CD4-positive, CD25-positive, alpha-beta regulatory T cell (primary cell): ENCODE results near the gene PHIP. TPM values are rescaled to one million over a fixed set of nuclear protein-coding genes. Genes with fewer than 3 reads are reported as not detected.
A peak's percentile ranks its signal among the peaks of the same experiment; 100 is the strongest.

Source experiments
- ATAC-seq, 2 donors: fragments of 150-1000 bp; cut with Tn5 transposase; one replicate each; pipeline ENCODE4 v1.10.0; 2021; ENCODE audit warnings: low read depth in 2 of 2, moderate number of reproducible peaks in 2 of 2, moderate library complexity in 1 of 2
- DNase-seq, 3 donors: peaks; one replicate each; pipeline versions ENCODE4 v3.0.0 to v3.0.0-alpha.2; 2012 to 2022; ENCODE audit warnings: mixed read lengths in 1 of 3
- H3K27ac ChIP-seq: one replicate; pipeline ENCODE4 v1.7.0; 2013; ENCODE audit warnings: mild to moderate bottlenecking, low read length; ENCODE audit not compliant: insufficient read depth, poor library complexity, severe bottlenecking
- H3K27me3 ChIP-seq: one replicate; pipeline ENCODE4 v1.7.0; 2013; ENCODE audit warnings: low read length; ENCODE audit not compliant: control insufficient read depth, insufficient read depth
- H3K36me3 ChIP-seq: one replicate; pipeline ENCODE4 v1.7.0; 2013; ENCODE audit warnings: mild to moderate bottlenecking, low read length, moderate library complexity; ENCODE audit not compliant: control insufficient read depth, insufficient read depth
- H3K4me1 ChIP-seq: 2 replicates; pipeline ENCODE4 v1.7.0; 2013; ENCODE audit warnings: mild to moderate bottlenecking, low read length; ENCODE audit not compliant: insufficient read depth, control insufficient read depth, poor library complexity, severe bottlenecking
- H3K4me3 ChIP-seq: one replicate; pipeline ENCODE4 v1.7.0; 2013; ENCODE audit warnings: low read depth, mild to moderate bottlenecking, low read length, moderate library complexity
- H3K9me3 ChIP-seq, 2 experiments: 1 replicate in 1 of 2; 2 replicates in 1 of 2; pipeline ENCODE4 v1.7.0; 2013; ENCODE audit warnings: low read length in 2 of 2, mild to moderate bottlenecking in 1 of 2, moderate library complexity in 1 of 2; ENCODE audit not compliant: control insufficient read depth in 2 of 2
- H3K27ac Mint-ChIP-seq, 3 donors: one replicate each; pipeline ENCODE4 v1.8.0; 2020 to 2022; ENCODE audit warnings: mild to moderate bottlenecking in 3 of 3, mixed read lengths in 3 of 3, moderate library complexity in 2 of 3
- H3K27me3 Mint-ChIP-seq: one replicate; pipeline ENCODE4 v1.8.0; 2022; ENCODE audit warnings: mild to moderate bottlenecking, mixed read lengths
- H3K36me3 Mint-ChIP-seq: one replicate; pipeline ENCODE4 v1.8.0; 2020; ENCODE audit warnings: mixed read lengths
- H3K4me1 Mint-ChIP-seq, 4 donors: one replicate each; pipeline ENCODE4 v1.8.0; 2020 to 2022; ENCODE audit warnings: mixed read lengths in 4 of 4, mild to moderate bottlenecking in 1 of 4
- H3K4me3 Mint-ChIP-seq, 4 donors: one replicate each; pipeline ENCODE4 v1.8.0; 2020 to 2022; ENCODE audit warnings: mild to moderate bottlenecking in 4 of 4, mixed read lengths in 4 of 4, moderate library complexity in 3 of 4
- H3K9me3 Mint-ChIP-seq, 7 donors: one replicate each; pipeline ENCODE4 v1.8.0; 2020 to 2022; ENCODE audit warnings: mixed read lengths in 7 of 7, mild to moderate bottlenecking in 3 of 7, moderate library complexity in 2 of 7
- polyA plus RNA-seq, 4 donors: library from polyadenylated mRNA; unstranded; fragments of 300-500 nt; fragmentation: Illumina TruSeq; gene quantifications; one replicate each; pipeline ENCODE4 v1.2.3, GENCODE V29; 2021
- total RNA-seq: library from RNA; stranded (reverse); gene quantifications from one replicate; pipeline ENCODE4 v1.2.3, GENCODE V29; 2022

PHIP gene
- total and polyA plus RNA-seq, 5 donors from 2014 or later = 12.0 to 57.0 (median 13.7) TPM

GRCh38 chr6:78952362-78952761 lies 125.7 kb downstream of the PHIP start:
- ATAC-seq (no peak), DNase-seq (no peak)
- Histone ChIP-seq H3K27me3 (no peaks in the 10 kb centered on the region), H3K9me3 (peaks cover 10 to 13% of the 10 kb centered on the region in 2 experiments), H3K4me1 (no peaks in the 10 kb centered on the region), H3K27ac (no peak overlapping the region), H3K36me3 (peaks cover 90% of the 10 kb centered on the region), H3K4me3 (no peak overlapping the region)
- peaks cover 75% of the 10 kb centered on the region for H3K36me3 Mint-ChIP-seq
- no peak overlapping the region for H3K27ac Mint-ChIP-seq
- peaks cover 0 to 11% (median 3%) of the 10 kb centered on the region in 4 donors for H3K4me1 Mint-ChIP-seq
- peaks cover 4 to 24% (median 6%) of the 10 kb centered on the region in 7 donors for H3K9me3 Mint-ChIP-seq
- no peak overlapping the region for H3K4me3 Mint-ChIP-seq
- no peaks in the 10 kb centered on the region for H3K27me3 Mint-ChIP-seq

DNA sequence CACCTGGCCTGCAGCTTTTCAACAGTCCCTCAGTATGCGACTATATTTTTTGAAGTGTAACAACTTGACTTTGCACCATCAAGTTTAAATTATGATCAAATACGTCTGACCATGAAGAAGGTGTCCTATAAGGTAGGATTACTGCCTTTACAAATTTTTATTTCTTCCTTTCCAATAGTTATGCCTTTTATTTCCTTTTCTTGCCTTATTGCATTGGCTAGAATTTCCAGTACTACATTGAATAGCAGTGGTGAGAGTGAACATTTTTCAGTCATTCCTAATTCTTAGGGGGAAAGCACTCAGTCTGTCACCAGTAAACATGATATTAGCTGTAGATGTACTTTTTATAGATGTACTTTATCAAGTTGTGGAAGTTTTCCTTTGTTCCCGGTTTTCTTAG lies 129.3 kb downstream of the PHIP start:
- Histone ChIP-seq H3K4me1 (no peaks in the 10 kb centered on the region), H3K27ac (no peak overlapping the region), H3K36me3 (peaks cover 97% of the 10 kb centered on the region), H3K4me3 (no peak overlapping the region), H3K27me3 (no peaks in the 10 kb centered on the region), H3K9me3 (peaks cover 10 to 13% of the 10 kb centered on the region in 2 experiments)
- ATAC-seq (no peak), DNase-seq (no peak)
- peaks cover 0 to 11% (median 5%) of the 10 kb centered on the region in 4 donors for H3K4me1 Mint-ChIP-seq
- H3K9me3 Mint-ChIP-seq = peaks cover 4 to 24% (median 7%) of the 10 kb centered on the region in 7 donors
- H3K27ac Mint-ChIP-seq = no peak overlapping the region
- H3K4me3 Mint-ChIP-seq = peak overlapping the region in 1 of 4 donors; percentile 75
- H3K27me3 Mint-ChIP-seq = no peaks in the 10 kb centered on the region
- H3K36me3 Mint-ChIP-seq = peaks cover 75% of the 10 kb centered on the region

DNA sequence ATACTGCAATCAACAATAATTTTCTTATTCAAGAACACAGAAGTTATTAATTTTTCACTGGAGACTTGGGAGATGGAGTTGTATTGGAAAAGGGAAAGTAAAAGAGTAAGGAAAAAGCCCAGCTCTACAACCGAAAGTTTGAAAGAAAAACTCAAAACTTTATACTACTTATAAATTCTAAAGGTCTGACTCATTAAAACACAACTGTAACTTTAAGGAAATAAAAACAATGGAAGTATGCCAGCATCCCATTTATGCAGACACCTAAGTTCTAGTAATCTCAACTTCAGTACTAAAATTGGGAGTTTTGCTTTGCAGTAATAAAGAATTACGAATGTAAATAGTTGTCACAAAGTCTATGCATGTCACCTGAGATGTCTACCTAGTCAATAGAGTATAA lies 130.1 kb downstream of the PHIP start:
- Histone ChIP-seq H3K36me3 (peaks cover 97% of the 10 kb centered on the region), H3K27me3 (no peaks in the 10 kb centered on the region), H3K9me3 (peaks cover 10 to 13% of the 10 kb centered on the region in 2 experiments), H3K4me1 (no peaks in the 10 kb centered on the region), H3K4me3 (no peak overlapping the region), H3K27ac (no peak overlapping the region)
- ATAC-seq = no peak
- peaks cover 73% of the 10 kb centered on the region for H3K36me3 Mint-ChIP-seq
- H3K27me3 Mint-ChIP-seq = no peaks in the 10 kb centered on the region
- H3K4me1 Mint-ChIP-seq = peaks cover 0 to 17% (median 5%) of the 10 kb centered on the region in 4 donors
- peaks cover 3 to 24% (median 6%) of the 10 kb centered on the region in 7 donors for H3K9me3 Mint-ChIP-seq
- H3K27ac Mint-ChIP-seq = no peak overlapping the region
- no peak for DNase-seq
- no peak overlapping the region for H3K4me3 Mint-ChIP-seq

- Mint-ChIP-seq H3K27ac (no peak overlapping the region), H3K36me3 (peaks cover 70% of the 10 kb centered on the region), H3K27me3 (no peaks in the 10 kb centered on the region), H3K4me1 (peaks cover 0 to 13% (median 3%) of the 10 kb centered on the region in 4 donors), H3K9me3 (peaks cover 1 to 22% (median 6%) of the 10 kb centered on the region in 7 donors), H3K4me3 (no peak overlapping the region)
- ATAC-seq (no peak), DNase-seq (no peak)
- H3K4me1 ChIP-seq = no peaks in the 10 kb centered on the region
- H3K4me3 ChIP-seq = no peak overlapping the region
- peaks cover 10 to 13% of the 10 kb centered on the region in 2 experiments for H3K9me3 ChIP-seq
- no peaks in the 10 kb centered on the region for H3K27me3 ChIP-seq
- no peak overlapping the region for H3K27ac ChIP-seq
- H3K36me3 ChIP-seq = peaks cover 97% of the 10 kb centered on the region
Observed at GRCh38 chr6:78947529-78947928, 130.5 kb downstream of the PHIP start.

- H3K9me3 Mint-ChIP-seq = peaks cover 0 to 2% (median 0%) of the 10 kb centered on the region in 7 donors
- Histone ChIP-seq H3K27me3 (no peaks in the 10 kb centered on the region), H3K36me3 (peaks cover 78% of the 10 kb centered on the region), H3K27ac (no peak overlapping the region), H3K9me3 (no peaks in the 10 kb centered on the region), H3K4me1 (no peaks in the 10 kb centered on the region), H3K4me3 (no peak overlapping the region)
- DNase-seq (no peak), ATAC-seq (no peak)
- no peaks in the 10 kb centered on the region for H3K27me3 Mint-ChIP-seq
- no peak overlapping the region for H3K27ac Mint-ChIP-seq
- H3K4me1 Mint-ChIP-seq = peaks cover 0 to 11% (median 6%) of the 10 kb centered on the region in 4 donors
- peaks cover 56% of the 10 kb centered on the region for H3K36me3 Mint-ChIP-seq
- H3K4me3 Mint-ChIP-seq = no peak overlapping the region
Observed at GRCh38 chr6:78942446-78942845, 135.6 kb downstream of the PHIP start.

DNA sequence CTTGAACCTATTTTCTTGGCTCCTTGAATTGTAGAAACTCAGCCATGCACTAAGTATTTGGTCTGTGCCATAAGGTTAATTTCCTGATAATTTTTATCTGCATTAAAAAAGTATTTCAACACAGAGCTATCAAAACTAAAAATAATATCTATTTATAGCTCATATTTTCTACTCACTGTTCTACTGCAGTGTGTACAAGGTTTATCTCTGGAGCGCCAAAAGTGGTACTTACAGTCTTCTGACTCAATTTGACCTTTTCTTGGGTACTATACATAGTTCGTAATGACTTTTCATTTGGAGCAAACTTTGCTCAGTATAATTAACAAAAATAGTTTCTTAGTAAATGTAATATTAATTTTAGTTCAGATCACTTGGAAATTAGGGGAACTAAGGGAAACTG lies 141.5 kb downstream of the PHIP start:
- Histone ChIP-seq H3K4me1 (no peaks in the 10 kb centered on the region), H3K9me3 (no peaks in the 10 kb centered on the region), H3K36me3 (peaks cover 25% of the 10 kb centered on the region), H3K27ac (no peak overlapping the region), H3K27me3 (no peaks in the 10 kb centered on the region), H3K4me3 (no peak overlapping the region)
- Mint-ChIP-seq H3K4me3 (no peak overlapping the region), H3K27me3 (no peaks in the 10 kb centered on the region), H3K4me1 (peaks cover 0 to 8% (median 3%) of the 10 kb centered on the region in 4 donors), H3K36me3 (peaks cover 22% of the 10 kb centered on the region), H3K9me3 (peaks cover 0 to 5% (median 0%) of the 10 kb centered on the region in 7 donors), H3K27ac (no peak overlapping the region)
- ATAC-seq (no peak), DNase-seq (no peak)

- no peak overlapping the region for H3K4me3 Mint-ChIP-seq
- peaks cover 13% of the 10 kb centered on the region for H3K36me3 Mint-ChIP-seq
- Histone ChIP-seq H3K27ac (no peak overlapping the region), H3K36me3 (peaks cover 16% of the 10 kb centered on the region), H3K27me3 (no peaks in the 10 kb centered on the region), H3K4me1 (no peaks in the 10 kb centered on the region), H3K4me3 (no peak overlapping the region), H3K9me3 (no peaks in the 10 kb centered on the region)
- H3K27me3 Mint-ChIP-seq = no peaks in the 10 kb centered on the region
- peaks cover 0 to 5% (median under 1%) of the 10 kb centered on the region in 7 donors for H3K9me3 Mint-ChIP-seq
- H3K27ac Mint-ChIP-seq = peak overlapping the region in 1 of 3 donors; percentile 45
- DNase-seq (no peak), ATAC-seq (no peak)
- H3K4me1 Mint-ChIP-seq = peaks cover 0 to 8% (median 1%) of the 10 kb centered on the region in 4 donors
Observed at GRCh38 chr6:78935553-78935952, 142.5 kb downstream of the PHIP start.

DNA sequence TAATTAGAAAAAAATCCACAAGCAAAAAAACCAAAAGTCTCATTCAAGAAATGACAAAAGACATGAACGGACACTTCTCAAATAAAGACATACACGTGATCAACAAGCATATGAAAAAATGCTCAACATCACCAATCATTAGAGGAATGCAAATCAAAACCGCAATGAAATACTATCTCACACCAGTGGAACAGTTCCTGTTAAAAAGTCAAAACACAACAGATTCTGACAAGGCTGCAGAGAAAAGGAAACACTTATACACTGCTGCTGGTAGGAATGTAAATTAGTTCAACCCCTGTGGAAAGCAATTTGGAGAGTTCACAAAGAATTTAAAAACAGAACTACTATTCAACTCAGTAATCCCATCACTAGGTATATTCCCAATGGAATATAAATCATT lies 152.7 kb downstream of the PHIP start:
- Mint-ChIP-seq H3K36me3 (no peaks in the 10 kb centered on the region), H3K27me3 (peaks cover 10% of the 10 kb centered on the region), H3K4me1 (no peaks in the 10 kb centered on the region), H3K9me3 (peaks cover 9 to 56% (median 16%) of the 10 kb centered on the region in 7 donors), H3K27ac (no peak overlapping the region), H3K4me3 (no peak overlapping the region)
- DNase-seq (no peak), ATAC-seq (no peak)
- H3K9me3 ChIP-seq = peaks cover 0 to 4% of the 10 kb centered on the region in 2 experiments
- H3K4me1 ChIP-seq = no peaks in the 10 kb centered on the region
- no peaks in the 10 kb centered on the region for H3K36me3 ChIP-seq
- H3K4me3 ChIP-seq = no peak overlapping the region
- no peaks in the 10 kb centered on the region for H3K27me3 ChIP-seq
- H3K27ac ChIP-seq = no peak overlapping the region
